NCI-H2081 treated with DMSO at 0.1 percent for 48 hours (cell line): ENCODE measurements around the gene GCG.
A peak's percentile ranks its signal among the peaks of the same experiment; 100 is the strongest.

ENCODE experiments used
- DNase-seq: peaks from one replicate; lab custom pipeline; 2025; lab: John Stamatoyannopoulos, UW

The GCG gene

GRCh38 chr2:162152147-162152546 is at the start of gene GCG:
Gene GCG, minus strand, starts transcription at chr2:162152247. Its CDS starts 3,069 bp downstream, at chr2:162149178.
- no peak for DNase-seq

GRCh38 chr2:162200636-162201035 is 48.6 kb upstream of the GCG start:
- DNase-seq = no peak

DNA sequence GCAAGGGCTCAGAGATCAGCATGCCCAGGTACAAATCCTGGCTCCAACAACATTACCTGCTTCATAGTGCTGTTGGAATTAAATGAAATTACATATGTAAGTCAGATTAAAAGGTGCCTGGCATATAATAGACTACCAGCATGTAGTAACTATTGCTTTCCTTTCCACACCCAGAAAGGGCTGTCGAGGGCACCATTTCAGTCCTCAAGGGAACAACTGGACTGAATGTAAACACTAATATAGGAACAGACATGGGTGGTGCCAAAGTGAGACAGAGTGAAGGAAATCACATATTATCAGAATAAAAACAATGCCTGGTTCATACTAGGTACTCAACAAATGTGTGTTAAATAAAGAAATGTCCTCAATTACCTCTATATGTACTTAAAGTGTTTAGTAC is 47.9 kb upstream of the GCG start:
- DNase-seq = no peak

- no peak for DNase-seq
Observed at GRCh38 chr2:162198239-162198638, 46.2 kb upstream of the GCG start.

GRCh38 chr2:162197069-162197825 is 45.2 kb upstream of the GCG start:
- no peak for DNase-seq

- DNase-seq = no peak
Observed at GRCh38 chr2:162196638-162197037, 44.6 kb upstream of the GCG start.

DNA sequence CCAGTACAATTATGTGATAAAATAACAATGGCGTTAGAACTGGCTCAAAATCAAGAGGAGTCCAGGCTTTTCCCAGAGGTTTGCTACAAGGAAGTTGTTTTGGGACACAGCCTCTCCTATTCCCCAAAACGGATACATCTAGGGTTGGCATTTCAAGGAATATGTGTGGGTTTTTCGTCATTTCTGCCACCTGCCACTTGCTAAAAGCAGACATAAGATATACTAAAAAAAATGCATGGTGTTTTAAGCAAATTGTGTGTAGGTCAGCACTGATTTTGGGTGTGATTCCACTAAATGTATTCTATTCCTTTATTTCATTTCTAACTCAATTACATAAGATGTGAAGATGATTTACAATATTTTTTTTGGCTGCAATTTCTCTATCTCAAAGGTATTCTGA is 36.4 kb upstream of the GCG start:
- DNase-seq = no peak

GRCh38 chr2:162185541-162186232 is 33.6 kb upstream of the GCG start:
- DNase-seq = no peak

DNA sequence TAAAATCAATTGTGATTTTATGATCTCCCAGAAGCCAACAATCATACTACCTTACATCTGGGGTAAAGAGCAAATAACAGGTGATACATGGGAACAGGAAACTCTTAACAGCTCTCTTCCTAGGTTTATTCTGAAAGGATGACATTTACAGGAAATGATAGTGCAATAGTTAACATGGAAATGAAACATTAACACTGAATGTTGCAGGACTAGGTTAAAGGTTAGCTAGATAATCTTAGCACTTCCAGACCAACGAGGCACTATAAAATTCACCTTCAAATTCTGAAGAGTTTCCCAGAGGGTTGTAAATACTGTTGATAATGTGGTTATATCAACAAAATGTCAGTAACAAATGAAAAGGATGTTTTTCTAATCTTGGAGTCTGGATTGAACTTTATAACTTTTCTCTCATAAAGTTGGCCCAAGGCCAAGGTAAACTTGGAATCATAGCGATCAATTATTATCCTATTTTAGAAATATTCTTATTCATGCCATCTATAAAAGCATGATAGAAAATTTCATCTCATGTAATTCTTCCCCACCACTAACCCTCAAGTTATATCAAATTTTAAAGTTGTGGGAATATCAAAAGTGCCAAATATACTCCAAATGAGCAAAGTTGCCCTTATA is 32.9 kb upstream of the GCG start:
- no peak for DNase-seq

GRCh38 chr2:162184359-162184758 is 32.3 kb upstream of the GCG start:
- DNase-seq = no peak

DNA sequence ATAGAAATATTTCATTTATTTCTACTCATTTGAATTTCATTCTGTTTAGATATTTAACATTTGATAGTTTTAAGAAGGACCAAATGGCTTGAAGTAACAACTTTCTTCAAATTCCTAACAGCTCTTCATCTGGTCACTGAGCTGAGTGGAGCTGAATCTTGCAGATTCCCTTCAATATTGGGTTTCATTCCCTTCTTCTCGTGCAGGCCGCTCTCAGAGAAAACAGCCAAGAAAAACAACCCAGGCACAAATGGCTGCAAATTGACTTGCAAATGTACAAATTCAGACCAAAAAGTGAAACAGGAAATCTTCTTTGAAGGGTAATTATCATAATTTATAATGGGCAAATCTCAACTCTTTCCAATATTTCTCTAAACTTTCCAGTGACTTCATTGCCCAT is 30.3 kb upstream of the GCG start:
- no peak for DNase-seq

- DNase-seq = no peak
Observed at GRCh38 chr2:162177301-162177700, 25.3 kb upstream of the GCG start.

DNA sequence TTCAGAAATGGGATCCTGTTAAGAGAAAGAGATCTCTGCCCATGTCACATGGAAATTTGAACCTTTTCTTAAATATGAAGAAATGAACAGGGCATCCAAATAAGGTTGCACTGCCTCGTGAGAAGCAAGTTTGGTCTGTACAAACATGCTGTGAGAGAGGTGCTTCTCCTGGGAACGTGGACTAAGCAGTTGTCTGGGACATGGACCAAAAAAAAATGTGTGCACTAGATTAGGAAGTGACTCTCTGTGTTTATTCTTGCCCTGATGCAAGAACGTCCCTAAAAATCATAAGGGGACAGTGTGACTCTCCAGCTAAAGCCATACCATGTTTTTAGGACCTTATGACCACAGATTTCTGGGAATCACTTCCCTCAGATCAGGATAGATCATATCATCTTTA is 23.7 kb upstream of the GCG start:
- DNase-seq = no peak

DNA sequence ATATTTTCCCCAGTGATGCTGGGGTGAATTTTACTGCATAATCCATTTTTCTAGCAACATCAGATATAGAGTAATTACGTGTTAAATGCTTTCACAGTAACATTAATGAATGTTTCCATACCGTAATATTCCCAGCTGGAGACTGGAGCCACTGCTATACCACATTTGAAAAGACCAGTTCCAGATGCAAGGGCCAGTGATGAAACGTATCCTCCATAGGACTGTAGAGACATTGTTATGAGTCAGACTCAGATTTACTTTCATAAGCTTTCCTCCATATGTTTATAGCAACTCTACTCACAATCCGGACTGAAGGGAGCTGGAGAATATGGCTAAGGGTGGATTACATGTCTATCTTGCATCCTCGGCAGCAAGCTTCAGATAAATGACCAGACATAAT is 22.7 kb upstream of the GCG start:
- DNase-seq = no peak

- DNase-seq = no peak
Observed at GRCh38 chr2:162172802-162173370, 20.8 kb upstream of the GCG start.

- no peak for DNase-seq
Observed at GRCh38 chr2:162166745-162167144, 14.7 kb upstream of the GCG start.

DNA sequence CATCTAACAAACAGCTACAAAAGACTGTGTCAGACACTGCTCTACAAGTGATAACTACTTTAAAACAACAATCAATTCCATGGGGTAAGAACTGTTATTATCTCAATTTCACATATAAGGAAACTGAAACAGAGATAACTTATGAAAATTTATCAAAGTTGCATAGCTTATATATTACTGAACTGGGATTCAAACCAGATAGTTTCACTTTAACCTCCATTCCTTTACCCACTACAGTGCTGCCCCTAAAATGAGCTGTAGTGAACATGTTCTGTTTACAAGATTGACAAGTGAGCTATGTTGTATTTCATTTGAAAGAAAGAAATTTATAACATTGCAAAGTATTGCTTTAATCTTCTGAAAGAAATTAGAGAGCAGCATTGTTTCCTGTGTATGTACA is 14.1 kb upstream of the GCG start:
- no peak for DNase-seq

- no peak for DNase-seq
Observed at GRCh38 chr2:162164802-162165201, 12.8 kb upstream of the GCG start.

DNA sequence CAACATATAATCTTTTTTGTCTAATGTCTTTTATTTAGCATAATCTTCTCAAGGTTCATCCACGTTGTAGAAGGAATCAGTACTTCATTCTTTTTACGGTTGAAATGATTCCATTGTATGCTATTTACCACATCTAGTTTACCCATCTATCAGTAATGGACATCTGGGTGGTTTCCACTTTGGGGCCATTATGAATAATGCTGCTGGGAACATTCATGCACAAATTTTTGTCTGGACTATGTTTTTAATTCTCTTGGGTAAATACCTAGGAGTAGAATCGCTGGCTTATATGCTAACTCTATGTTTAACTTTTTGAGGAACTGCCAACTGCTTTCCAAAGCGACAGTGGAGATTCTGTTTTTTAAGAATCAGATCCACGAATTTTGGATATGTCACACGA is 7.4 kb upstream of the GCG start:
- no peak for DNase-seq

GRCh38 chr2:162156149-162156548 is 4.1 kb upstream of the GCG start:
- DNase-seq = no peak

GRCh38 chr2:162155093-162155492 is 3.0 kb upstream of the GCG start:
- no peak for DNase-seq

DNA sequence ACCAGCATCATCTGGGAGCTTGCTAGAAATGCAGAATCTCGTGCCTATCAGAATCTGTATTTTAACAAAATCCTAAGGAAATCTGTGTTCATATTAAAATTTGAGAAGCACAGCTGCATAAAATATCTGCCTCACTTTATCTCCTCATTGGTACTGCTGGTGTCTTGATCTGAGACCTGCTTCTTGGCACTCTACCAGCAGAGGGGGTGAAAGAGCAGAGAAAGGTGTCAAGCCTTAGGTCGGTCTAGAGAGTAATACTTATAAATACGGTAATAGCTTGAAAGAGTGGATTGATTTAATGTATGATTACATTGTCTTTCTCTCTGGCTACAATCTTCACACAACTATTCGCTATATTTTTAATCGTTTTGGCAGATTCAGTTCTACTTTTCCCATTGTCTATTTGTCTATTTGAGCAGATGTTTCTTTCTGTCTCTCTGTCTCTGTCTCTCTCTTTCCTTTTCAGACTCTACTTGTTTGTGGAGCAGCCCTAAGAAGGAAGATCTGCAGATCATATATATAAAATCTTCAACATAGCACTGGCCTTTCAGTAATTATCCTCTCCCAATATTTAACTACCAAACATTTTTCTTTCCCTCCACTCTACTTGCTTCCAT is 1.7 kb upstream of the GCG start:
- peak; percentile 28 for DNase-seq

- DNase-seq = no peak
Observed at GRCh38 chr2:162149940-162150339, 2.1 kb downstream of the GCG start.
